Measurements from ENCODE around the gene CDK3. TPM values are rescaled to one million over a fixed set of nuclear protein-coding genes. Genes with fewer than 3 reads are reported as not detected.
A peak's percentile ranks its signal among the peaks of the same experiment; 100 is the strongest.

The CDK3 gene
- total RNA-seq, 1 experiment from 2014 or later, result 8.5 TPM

GRCh38 chr17:75976175-75976848 is 24.3 kb upstream of the CDK3 start:
- peaks cover 83% of the 10 kb centered on the region for H3K79me2 ChIP-seq (ENCODE audit: low read length)
- DNase-seq (no peak), ATAC-seq (no peak)
- peak overlapping the region; percentile 94 for H3K4me2 ChIP-seq (ENCODE audit: low read length)
- no peaks in the 10 kb centered on the region for H3F3A ChIP-seq (ENCODE audit: low read length, unreplicated experiment)
- ChIA-PET CTCF (no interaction called here), POLR2A (ENCODE audit: unreplicated experiment) (no interaction called here)
- peak overlapping the region; percentile 2; the same call in 1 of the 2 replicates for H3K9ac ChIP-seq (ENCODE audit: low read length)
- H3K27ac ChIP-seq (ENCODE audit: low read length), result no peak overlapping the region
- intact Hi-C loops (cut with micrococcal nuclease), result no loop called here
- H3K4me1 ChIP-seq (ENCODE audit: insufficient read depth, low read length), result peaks cover 33% of the 10 kb centered on the region
- H3K9me3 ChIP-seq (ENCODE audit: low read length), result no peaks in the 10 kb centered on the region
- no peak overlapping the region for H2AFZ ChIP-seq (ENCODE audit: low read length)
- peaks cover 13% of the 10 kb centered on the region; the same call in 1 of the 2 replicates for H3K36me3 ChIP-seq (ENCODE audit: low read depth, low read length)
- H3K27me3 ChIP-seq (ENCODE audit: low read length), result no peaks in the 10 kb centered on the region
- no peaks in the 10 kb centered on the region for H4K20me1 ChIP-seq (ENCODE audit: low read length)
- H3K9me2 ChIP-seq (replicated peaks; ENCODE audit: low read length), result no peaks in the 10 kb centered on the region
- H3K4me3 ChIP-seq (ENCODE audit: low read length), result peak overlapping the region; percentile 45
- TSS peak; percentile 1 for BruUV-seq (replicated peaks)
- TF ChIP-seq EZH2 (IDR thresholded peaks at IDR 0.05; ENCODE audit: low read length, unreplicated experiment) (no peak), CTCF (conservative IDR thresholded peaks at IDR 0.05; ENCODE audit: low read depth, low read length) (no peak), EZH2phosphoT487 (IDR thresholded peaks at IDR 0.05; ENCODE audit: borderline replicate concordance, low read length) (no peak)

- Histone ChIP-seq H2AFZ (ENCODE audit: low read length) (peak within 1 kb of the TSS; percentile 63), H3K79me2 (ENCODE audit: low read length) (peaks cover 65% of the 10 kb centered on the region), H3K9me2 (replicated peaks; ENCODE audit: low read length) (no peaks in the 10 kb centered on the region), H3K4me1 (ENCODE audit: insufficient read depth, low read length) (peaks cover 40% of the 10 kb centered on the region), H3K9ac (ENCODE audit: low read length) (peak within 1 kb of the TSS; percentile 87), H3K9me3 (ENCODE audit: low read length) (no peaks in the 10 kb centered on the region), H3K4me2 (ENCODE audit: low read length) (peak within 1 kb of the TSS; percentile 94), H3K36me3 (ENCODE audit: low read depth, low read length) (peaks cover 7% of the 10 kb centered on the region; the same call in 1 of the 2 replicates), H3K4me3 (ENCODE audit: low read length) (peak within 1 kb of the TSS; percentile 94), H4K20me1 (ENCODE audit: low read length) (no peaks in the 10 kb centered on the region), H3F3A (ENCODE audit: low read length, unreplicated experiment) (peaks cover 5% of the 10 kb centered on the region), H3K27me3 (ENCODE audit: low read length) (no peaks in the 10 kb centered on the region), H3K27ac (ENCODE audit: low read length) (peak within 1 kb of the TSS; percentile 82)
- no TSS peak for BruUV-seq (replicated peaks)
- ChIA-PET CTCF (interaction anchor here (0.9 to 1.0 kb wide), 2 partner anchors 18 to 38 kb away, joined by 3 read pairs; partner anchors contain the start of gene FBF1), POLR2A (ENCODE audit: unreplicated experiment) (interaction anchor here (0.6 to 0.8 kb wide), 7 partner anchors 10 to 322 kb away, joined by 3 to 7 read pairs (median 4); partner anchors contain the start of gene WBP2)
- ATAC-seq (peak; percentile 93), DNase-seq (peak; percentile 98)
- intact Hi-C loops (cut with micrococcal nuclease), result loop anchor here (1.0 to 2.0 kb wide), 3 partner anchors 20 to 74 kb away; partner anchors contain the start of gene FBF1
- TF ChIP-seq EZH2phosphoT487 (IDR thresholded peaks at IDR 0.05; ENCODE audit: borderline replicate concordance, low read length), result no peak
- TF ChIP-seq CTCF (conservative IDR thresholded peaks at IDR 0.05; ENCODE audit: low read depth, low read length), result peak; percentile 45; the same call in 1 of the 2 replicates
These were observed 21.5 kb upstream of the CDK3 start, which contains the start of the genes ACOX1 and TEN1 for GRCh38 chr17:75978938-75979704. Gene ACOX1 (minus strand): TSS chr17:75979166. CDS start chr17:75979073, 93 bp downstream. Gene TEN1 (plus strand): TSS chr17:75979240. CDS start chr17:75986193, 6,953 bp downstream.

Data from PC-3 (cell line).